ENCODE measurements around the gene MYOF.

MYOF gene

GRCh38 chr10:93280699-93281366, 201.3 kb downstream of the MYOF start:
- no peak for DNase-seq

GRCh38 chr10:93280121-93280698, 201.9 kb downstream of the MYOF start:
- no peak for DNase-seq

- DNase-seq, result no peak
Measured at GRCh38 chr10:93277360-93277759, 204.8 kb downstream of the MYOF start.

- no peak for DNase-seq
Measured at GRCh38 chr10:93274419-93274818, 207.7 kb downstream of the MYOF start.

- DNase-seq, result no peak
Measured at GRCh38 chr10:93272884-93273675, 209.1 kb downstream of the MYOF start.

- no peak for DNase-seq
Measured at GRCh38 chr10:93271347-93271746, 210.8 kb downstream of the MYOF start.

- DNase-seq, result no peak
Measured at GRCh38 chr10:93269281-93269680, 212.9 kb downstream of the MYOF start.

GRCh38 chr10:93268021-93268420, 214.1 kb downstream of the MYOF start:
- no peak for DNase-seq

GRCh38 chr10:93267521-93267920, 214.6 kb downstream of the MYOF start:
- no peak for DNase-seq

- DNase-seq, result no peak
Measured at GRCh38 chr10:93266858-93267257, 215.3 kb downstream of the MYOF start.

- no peak for DNase-seq
Measured at GRCh38 chr10:93261961-93262610, 220.0 kb downstream of the MYOF start.

GRCh38 chr10:93261089-93261488, 221.0 kb downstream of the MYOF start:
- no peak for DNase-seq

- DNase-seq, result no peak
Measured at GRCh38 chr10:93259126-93259525, 223.0 kb downstream of the MYOF start.

All from NCI-H526 treated with DMSO at 0.1 percent for 48 hours (cell line).